OCI-LY1 (cell line): ENCODE data around the gene DLG1.

Experiments
- H2AFZ ChIP-seq: fragments of 200-600 bp; sonication (generic), shearing (Covaris generic); 2 replicates; pipeline ENCODE4 v1.6.0; 2014; ENCODE audit warnings: antibody characterized with exemption, mild to moderate bottlenecking, low read length
- H3F3A ChIP-seq: fragments of 200-600 bp; sonication (generic), shearing (Covaris generic); 2 replicates; pipeline ENCODE4 v1.6.0; 2014; ENCODE audit warnings: mild to moderate bottlenecking, antibody characterized with exemption, low read length, moderate library complexity; ENCODE audit not compliant: insufficient read depth
- H3K27ac ChIP-seq: fragments of 200-600 bp; sonication (generic); 2 replicates; pipeline ENCODE4 v1.5.1; 2014; ENCODE audit warnings: low read length, mixed run types, mild to moderate bottlenecking, low read depth; ENCODE audit not compliant: poor library complexity, severe bottlenecking
- H3K27me3 ChIP-seq: fragments of 200-600 bp; sonication (generic); 2 replicates; pipeline ENCODE4 v1.6.0; 2014; ENCODE audit warnings: antibody characterized with exemption, mild to moderate bottlenecking, low read length, moderate library complexity; ENCODE audit not compliant: insufficient read depth
- H3K36me3 ChIP-seq: fragments of 200-600 bp; sonication (generic); 2 replicates; pipeline ENCODE4 v1.6.1; 2014; ENCODE audit warnings: mild to moderate bottlenecking, antibody characterized with exemption, low read length, moderate library complexity, mixed read lengths; ENCODE audit not compliant: insufficient read depth
- H3K4me1 ChIP-seq: fragments of 200-600 bp; sonication (generic); 2 replicates; pipeline ENCODE4 v1.5.1; 2014; ENCODE audit warnings: mild to moderate bottlenecking, low read length, moderate library complexity; ENCODE audit not compliant: insufficient read depth, severe bottlenecking
- H3K4me2 ChIP-seq: fragments of 200-600 bp; sonication (generic), shearing (Covaris generic); 2 replicates; pipeline ENCODE4 v1.6.1; 2014; ENCODE audit warnings: low read length
- H3K4me3 ChIP-seq: fragments of 200-600 bp; sonication (generic); 2 replicates; pipeline ENCODE4 v1.5.1; 2014; ENCODE audit warnings: low read length, low read depth, mild to moderate bottlenecking, mixed read lengths; ENCODE audit not compliant: poor library complexity, severe bottlenecking
- H3K79me2 ChIP-seq: fragments of 200-600 bp; shearing (Covaris generic); 2 replicates; pipeline ENCODE4 v1.6.1; 2016; ENCODE audit warnings: mixed run types, low read length, mixed read lengths; ENCODE audit not compliant: insufficient read depth
- H3K9ac ChIP-seq: fragments of 200-600 bp; sonication (generic), shearing (Covaris generic); 2 replicates; pipeline ENCODE4 v1.6.1; 2014; ENCODE audit warnings: mild to moderate bottlenecking, low read length, mixed read lengths
- H3K9me2 ChIP-seq: fragments of 200-600 bp; sonication (generic), shearing (Covaris generic); 2 replicates; pipeline ENCODE4 v1.6.1; 2014; ENCODE audit warnings: low read depth, mild to moderate bottlenecking, low read length, mixed read lengths
- H3K9me3 ChIP-seq: fragments of 200-600 bp; shearing (Covaris generic); 2 replicates; pipeline ENCODE4 v1.6.1; 2014; ENCODE audit warnings: low read length, mixed read lengths
- H4K20me1 ChIP-seq: fragments of 200-600 bp; sonication (generic), shearing (Covaris generic); 2 replicates; pipeline ENCODE4 v1.6.0; 2016; ENCODE audit warnings: mild to moderate bottlenecking, low read length; ENCODE audit not compliant: insufficient read depth
- EZH2 ChIP-seq: fragments of 200-600 bp; sonication (generic), shearing (Covaris generic); IDR thresholded peaks from 2 replicates; pipeline ENCODE4 v1.8.0; 2017; ENCODE audit warnings: borderline replicate concordance, mixed run types, mild to moderate bottlenecking, antibody characterized with exemption, low read length, moderate library complexity, mixed read lengths
- TF ChIP-seq, protein P1 (sequence below): fragments of 200-600 bp; sonication (generic), shearing (Covaris generic); IDR thresholded peaks from 2 replicates; pipeline ENCODE4 v1.5.1; 2017; ENCODE audit warnings: mild to moderate bottlenecking, antibody characterized with exemption, low read length, moderate library complexity, mixed read lengths

The DLG1 gene

GRCh38 chr3:197295871-197296270, 2.5 kb downstream of the DLG1 start:
- peak overlapping the region; percentile 87 for H3K4me3 ChIP-seq
- H3K36me3 ChIP-seq: peaks cover 53% of the 10 kb centered on the region
- peaks cover 10% of the 10 kb centered on the region; the same call in 1 of the 2 replicates for H3F3A ChIP-seq
- peak overlapping the region; percentile 31 for H3K27ac ChIP-seq
- peak overlapping the region; percentile 9; the same call in 1 of the 2 replicates for H3K9ac ChIP-seq
- no peaks in the 10 kb centered on the region for H3K27me3 ChIP-seq
- TF ChIP-seq, protein P1, sequence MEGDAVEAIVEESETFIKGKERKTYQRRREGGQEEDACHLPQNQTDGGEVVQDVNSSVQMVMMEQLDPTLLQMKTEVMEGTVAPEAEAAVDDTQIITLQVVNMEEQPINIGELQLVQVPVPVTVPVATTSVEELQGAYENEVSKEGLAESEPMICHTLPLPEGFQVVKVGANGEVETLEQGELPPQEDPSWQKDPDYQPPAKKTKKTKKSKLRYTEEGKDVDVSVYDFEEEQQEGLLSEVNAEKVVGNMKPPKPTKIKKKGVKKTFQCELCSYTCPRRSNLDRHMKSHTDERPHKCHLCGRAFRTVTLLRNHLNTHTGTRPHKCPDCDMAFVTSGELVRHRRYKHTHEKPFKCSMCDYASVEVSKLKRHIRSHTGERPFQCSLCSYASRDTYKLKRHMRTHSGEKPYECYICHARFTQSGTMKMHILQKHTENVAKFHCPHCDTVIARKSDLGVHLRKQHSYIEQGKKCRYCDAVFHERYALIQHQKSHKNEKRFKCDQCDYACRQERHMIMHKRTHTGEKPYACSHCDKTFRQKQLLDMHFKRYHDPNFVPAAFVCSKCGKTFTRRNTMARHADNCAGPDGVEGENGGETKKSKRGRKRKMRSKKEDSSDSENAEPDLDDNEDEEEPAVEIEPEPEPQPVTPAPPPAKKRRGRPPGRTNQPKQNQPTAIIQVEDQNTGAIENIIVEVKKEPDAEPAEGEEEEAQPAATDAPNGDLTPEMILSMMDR: no peak
- TF ChIP-seq EZH2: no peak
- peak overlapping the region; percentile 85 for H3K4me2 ChIP-seq
- peaks cover 51% of the 10 kb centered on the region for H3K4me1 ChIP-seq
- no peak overlapping the region for H2AFZ ChIP-seq
- H3K79me2 ChIP-seq: peaks cover 45% of the 10 kb centered on the region
- H3K9me2 ChIP-seq: no peaks in the 10 kb centered on the region
- H4K20me1 ChIP-seq: peaks cover 3% of the 10 kb centered on the region; the same call in 1 of the 2 replicates
- H3K9me3 ChIP-seq: no peaks in the 10 kb centered on the region

DNA sequence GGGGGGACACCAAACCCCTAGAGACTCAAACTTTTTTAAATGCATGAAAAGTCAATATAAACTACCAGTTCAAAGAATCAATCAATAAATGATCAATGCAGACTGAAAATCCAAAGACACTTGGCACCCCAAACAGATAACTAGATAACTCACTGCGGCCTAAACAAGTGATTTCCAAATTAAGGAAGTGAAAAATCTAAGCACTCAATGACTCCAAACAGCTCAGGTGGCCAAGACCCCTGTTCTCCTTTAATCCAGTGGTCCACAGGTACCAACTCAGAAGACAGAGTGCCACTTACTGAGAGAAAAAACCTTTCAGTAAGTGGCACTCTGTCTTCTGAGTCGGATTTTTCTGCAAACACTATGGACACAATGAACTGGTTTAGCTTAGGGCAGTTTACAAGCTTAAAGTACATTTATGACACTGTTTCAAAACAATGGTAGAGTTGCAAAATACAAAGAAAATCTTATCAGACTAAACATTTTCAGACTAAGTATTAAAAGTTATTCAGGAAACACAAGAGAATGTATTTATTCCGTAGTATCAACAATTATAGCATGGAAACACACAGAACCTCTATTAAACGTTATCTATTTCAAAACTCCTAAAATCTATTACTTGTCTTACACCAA, 4.7 kb downstream of the DLG1 start:
- no peaks in the 10 kb centered on the region for H3K9me2 ChIP-seq
- H3K9ac ChIP-seq: no peak overlapping the region
- peaks cover 53% of the 10 kb centered on the region for H3K79me2 ChIP-seq
- H4K20me1 ChIP-seq: peaks cover 3% of the 10 kb centered on the region; the same call in 1 of the 2 replicates
- H3F3A ChIP-seq: peaks cover 10% of the 10 kb centered on the region; the same call in 1 of the 2 replicates
- H3K4me3 ChIP-seq: no peak overlapping the region
- no peak for TF ChIP-seq EZH2
- TF ChIP-seq, protein P1: no peak
- H3K4me1 ChIP-seq: peaks cover 38% of the 10 kb centered on the region
- no peak overlapping the region for H2AFZ ChIP-seq
- no peak overlapping the region for H3K27ac ChIP-seq
- peaks cover 75% of the 10 kb centered on the region for H3K36me3 ChIP-seq
- H3K9me3 ChIP-seq: no peaks in the 10 kb centered on the region
- no peaks in the 10 kb centered on the region for H3K27me3 ChIP-seq
- no peak overlapping the region for H3K4me2 ChIP-seq

GRCh38 chr3:197292648-197293047, 5.8 kb downstream of the DLG1 start:
- Histone ChIP-seq H3K4me3 (no peak overlapping the region), H3K79me2 (peaks cover 55% of the 10 kb centered on the region), H3K9ac (no peak overlapping the region), H3K27ac (no peak overlapping the region), H3K9me2 (no peaks in the 10 kb centered on the region), H3F3A (peaks cover 10% of the 10 kb centered on the region; the same call in 1 of the 2 replicates), H3K4me2 (no peak overlapping the region), H3K36me3 (peaks cover 81% of the 10 kb centered on the region), H4K20me1 (peaks cover 3% of the 10 kb centered on the region; the same call in 1 of the 2 replicates), H3K27me3 (no peaks in the 10 kb centered on the region), H2AFZ (no peak overlapping the region), H3K4me1 (peaks cover 37% of the 10 kb centered on the region), H3K9me3 (no peaks in the 10 kb centered on the region)
- TF ChIP-seq EZH2: no peak
- TF ChIP-seq, protein P1: no peak
